Left lung (tissue), 10 donors: ENCODE results near the gene TMEM94. TPM values are rescaled to one million over a fixed set of nuclear protein-coding genes. Genes with fewer than 3 reads are reported as not detected.

ENCODE experiments used
- ATAC-seq: fragments of 200-7000 bp; cut with Tn5 transposase; one replicate; pipeline ENCODE4 v1.9.1; 2020; ENCODE audit warnings: moderate library complexity
- DNase-seq, 4 donors: peaks; one replicate each; pipeline ENCODE4 v3.0.0-alpha.2; 2013 to 2020
- H3K27ac ChIP-seq, 2 donors: fragments of 200-600 bp; sonication (generic) in 1 of 2; one replicate each; pipeline versions ENCODE4 v1.5.0 to v1.8.0; 2020 to 2021
- H3K27me3 ChIP-seq, 2 donors: fragments of 200-600 bp; sonication (generic) in 1 of 2; one replicate each; pipeline versions ENCODE4 v1.5.0 to v1.8.0; 2020 to 2021
- H3K36me3 ChIP-seq, 2 donors: fragments of 200-600 bp; sonication (generic) in 1 of 2; one replicate each; pipeline versions ENCODE4 v1.5.0 to v1.8.0; 2020 to 2021
- H3K4me1 ChIP-seq, 2 donors: fragments of 200-600 bp; one replicate each; pipeline ENCODE4 v1.8.0; 2021
- H3K4me3 ChIP-seq, 2 donors: fragments of 200-600 bp; sonication (generic) in 1 of 2; one replicate each; pipeline versions ENCODE4 v1.5.0 to v1.8.0; 2020 to 2021; ENCODE audit warnings: mild to moderate bottlenecking in 1 of 2
- H3K9me3 ChIP-seq, 2 donors: fragments of 200-600 bp; sonication (generic) in 1 of 2; one replicate each; pipeline versions ENCODE4 v1.5.0 to v1.8.0; 2020 to 2021
- intact Hi-C, 2 donors: fragments of 100-400 bp; cut with DNase I; formaldehyde crosslinking; loops; one replicate each; pipeline versions ENCODE4 v1.11.2 to v1.14.2; 2022
- polyA plus RNA-seq, 6 donors: library from polyadenylated mRNA; unstranded; fragments of 120-200 nt; gene quantifications; one replicate each; pipeline ENCODE4 v1.2.1, GENCODE V29; 2013; ENCODE audit not compliant: insufficient read length in 6 of 6
- total RNA-seq, 2 donors: library from RNA; stranded (reverse); fragmentation: NEBNext Ultra II Directional; extraction: Animal tissue kit (Norgen Biotek cat#: 25700); gene quantifications; one replicate each; pipeline ENCODE4 v1.2.1, GENCODE V29; 2021
- TF ChIP-seq, protein P1 (sequence below), 2 donors: fragments of 200-600 bp; sonication (generic) in 1 of 2; IDR thresholded peaks; one replicate each; pipeline versions ENCODE4 v1.5.0 to v1.8.0; 2021; ENCODE audit warnings: antibody characterized with exemption in 2 of 2
- donor health status: DM: no; HTN: yes; CAD: no.
- donor health status: DM: no; HTN: no; CAD: no.

The TMEM94 gene
- total and polyA plus RNA-seq, 8 donors: 68.4 to 91.7 (median 77.7) TPM

DNA sequence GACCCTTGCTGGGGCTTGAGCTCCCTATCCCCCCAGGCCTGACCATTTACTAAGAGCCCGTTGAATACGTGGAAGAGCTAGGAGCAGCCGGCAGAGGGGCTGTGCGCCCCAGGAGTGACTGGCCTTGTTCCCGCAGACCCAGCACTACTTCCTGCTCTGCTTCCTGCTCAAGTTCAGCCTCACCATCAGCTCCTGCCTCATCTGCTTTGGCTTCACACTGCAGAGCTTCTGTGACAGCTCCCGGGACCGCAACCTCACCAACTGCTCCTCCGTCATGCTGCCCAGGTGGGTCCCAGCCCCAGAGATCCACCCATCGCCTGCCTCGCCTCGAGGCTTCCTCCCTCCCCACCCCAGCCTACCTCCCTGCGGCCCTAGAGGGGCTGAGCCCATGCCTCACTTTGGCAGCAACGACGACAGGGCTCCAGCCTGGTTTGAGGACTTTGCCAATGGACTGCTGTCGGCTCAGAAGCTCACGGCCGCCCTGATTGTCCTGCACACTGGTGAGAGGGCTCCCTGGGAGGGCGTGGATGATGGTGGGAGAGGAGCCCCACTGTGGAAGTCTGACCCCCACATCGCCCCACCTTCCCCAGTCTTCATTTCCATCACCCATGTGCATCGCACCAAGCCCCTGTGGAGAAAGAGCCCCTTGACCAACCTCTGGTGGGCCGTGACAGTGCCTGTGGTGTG lies 41.7 kb downstream of the TMEM94 start:
- Histone ChIP-seq H3K4me3 (no peak overlapping the region), H3K36me3 (peaks cover 0 to 98% of the 10 kb centered on the region in 2 donors)

DNA sequence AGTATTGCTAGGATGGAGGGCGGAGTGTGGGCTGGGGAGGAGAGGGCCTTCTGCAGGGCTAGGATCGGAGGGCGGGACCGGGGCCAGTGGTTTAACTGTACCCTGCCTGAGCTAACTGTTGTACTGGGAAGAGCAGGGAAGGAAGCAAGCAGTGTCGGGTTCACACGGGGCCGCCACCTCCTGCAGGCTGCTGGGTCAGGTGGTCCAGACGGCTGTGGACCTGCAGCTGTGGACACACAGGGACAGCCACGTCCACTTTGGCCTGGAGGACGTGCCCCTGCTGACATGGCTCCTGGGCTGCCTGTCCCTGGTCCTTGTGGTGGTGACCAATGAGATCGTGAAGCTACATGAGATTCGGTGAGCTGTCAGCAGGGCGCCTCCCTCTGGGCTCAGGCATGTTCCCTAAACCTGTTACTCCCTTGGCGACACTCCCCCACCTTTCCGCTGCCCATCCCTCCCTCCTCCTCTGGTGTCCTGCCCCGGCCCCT lies 42.3 kb downstream of the TMEM94 start:
- no peak for DNase-seq
- peaks cover 0 to 19% of the 10 kb centered on the region in 2 donors for H3K4me1 ChIP-seq
- intact Hi-C loops: no loop called here
- peak overlapping the region in 1 of 2 donors; percentile 20 for H3K27ac ChIP-seq
- no peak for ATAC-seq
- no peak overlapping the region for H3K4me3 ChIP-seq
- peaks cover 0 to 98% of the 10 kb centered on the region in 2 donors for H3K36me3 ChIP-seq
- TF ChIP-seq, protein P1, sequence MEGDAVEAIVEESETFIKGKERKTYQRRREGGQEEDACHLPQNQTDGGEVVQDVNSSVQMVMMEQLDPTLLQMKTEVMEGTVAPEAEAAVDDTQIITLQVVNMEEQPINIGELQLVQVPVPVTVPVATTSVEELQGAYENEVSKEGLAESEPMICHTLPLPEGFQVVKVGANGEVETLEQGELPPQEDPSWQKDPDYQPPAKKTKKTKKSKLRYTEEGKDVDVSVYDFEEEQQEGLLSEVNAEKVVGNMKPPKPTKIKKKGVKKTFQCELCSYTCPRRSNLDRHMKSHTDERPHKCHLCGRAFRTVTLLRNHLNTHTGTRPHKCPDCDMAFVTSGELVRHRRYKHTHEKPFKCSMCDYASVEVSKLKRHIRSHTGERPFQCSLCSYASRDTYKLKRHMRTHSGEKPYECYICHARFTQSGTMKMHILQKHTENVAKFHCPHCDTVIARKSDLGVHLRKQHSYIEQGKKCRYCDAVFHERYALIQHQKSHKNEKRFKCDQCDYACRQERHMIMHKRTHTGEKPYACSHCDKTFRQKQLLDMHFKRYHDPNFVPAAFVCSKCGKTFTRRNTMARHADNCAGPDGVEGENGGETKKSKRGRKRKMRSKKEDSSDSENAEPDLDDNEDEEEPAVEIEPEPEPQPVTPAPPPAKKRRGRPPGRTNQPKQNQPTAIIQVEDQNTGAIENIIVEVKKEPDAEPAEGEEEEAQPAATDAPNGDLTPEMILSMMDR (IDR thresholded peaks at IDR 0.05): no peak
- H3K9me3 ChIP-seq: no peaks in the 10 kb centered on the region
- no peaks in the 10 kb centered on the region for H3K27me3 ChIP-seq

More for the DNA sequence above, 41.7 kb downstream of the TMEM94 start:
- Histone ChIP-seq H3K9me3 (no peaks in the 10 kb centered on the region), H3K27ac (peak overlapping the region in 1 of 2 donors; percentile 20), H3K27me3 (no peaks in the 10 kb centered on the region), H3K4me1 (peaks cover 0 to 19% of the 10 kb centered on the region in 2 donors)
- intact Hi-C loops: no loop called here
- TF ChIP-seq, protein P1 (IDR thresholded peaks at IDR 0.05): no peak
- ATAC-seq: no peak
- no peak for DNase-seq

DNA sequence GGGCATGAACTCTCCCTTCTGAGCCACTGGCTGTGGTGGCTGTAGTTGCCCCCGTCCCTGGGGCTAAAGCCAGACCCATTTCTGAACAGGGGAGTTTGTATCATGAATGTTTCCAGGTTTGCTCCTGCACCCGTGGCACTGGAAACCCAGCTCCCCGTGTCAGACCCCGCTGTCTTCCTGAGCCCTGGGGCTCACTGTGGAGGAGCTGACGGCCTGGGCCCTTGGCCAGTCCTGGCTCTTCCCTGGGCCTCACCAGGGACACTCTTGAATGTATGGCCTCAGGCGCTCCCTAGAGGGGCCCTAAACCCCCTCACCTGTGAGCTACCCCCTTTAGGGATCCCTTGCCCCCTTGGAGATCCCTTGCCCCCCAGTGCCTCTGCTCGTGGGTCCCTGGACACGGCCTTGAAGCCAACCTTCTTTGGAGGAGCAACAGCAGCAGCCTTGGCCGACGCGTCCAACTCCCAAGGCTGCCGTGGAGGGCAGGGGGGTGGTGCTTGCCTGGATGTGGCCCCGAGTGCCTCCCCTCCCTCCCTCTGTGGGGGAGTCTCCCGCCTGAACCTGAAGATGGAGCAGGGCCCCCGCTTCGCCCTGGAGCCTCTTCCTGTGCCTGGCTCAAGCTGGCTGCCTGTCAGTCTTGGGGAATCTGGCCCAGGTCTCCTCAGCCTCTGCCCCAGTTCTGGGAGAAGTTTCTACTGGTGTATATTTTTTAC lies 43.0 kb downstream of the TMEM94 start:
- no peak for ATAC-seq
- peaks cover 0 to 98% of the 10 kb centered on the region in 2 donors for H3K36me3 ChIP-seq
- DNase-seq: no peak
- H3K4me1 ChIP-seq: peaks cover 0 to 23% of the 10 kb centered on the region in 2 donors
- no peak overlapping the region for H3K4me3 ChIP-seq
- peak overlapping the region; percentile 20 to 44 for H3K27ac ChIP-seq
- intact Hi-C loops: no loop called here
- no peaks in the 10 kb centered on the region for H3K27me3 ChIP-seq
- TF ChIP-seq, protein P1 (IDR thresholded peaks at IDR 0.05): no peak
- H3K9me3 ChIP-seq: no peaks in the 10 kb centered on the region

DNA sequence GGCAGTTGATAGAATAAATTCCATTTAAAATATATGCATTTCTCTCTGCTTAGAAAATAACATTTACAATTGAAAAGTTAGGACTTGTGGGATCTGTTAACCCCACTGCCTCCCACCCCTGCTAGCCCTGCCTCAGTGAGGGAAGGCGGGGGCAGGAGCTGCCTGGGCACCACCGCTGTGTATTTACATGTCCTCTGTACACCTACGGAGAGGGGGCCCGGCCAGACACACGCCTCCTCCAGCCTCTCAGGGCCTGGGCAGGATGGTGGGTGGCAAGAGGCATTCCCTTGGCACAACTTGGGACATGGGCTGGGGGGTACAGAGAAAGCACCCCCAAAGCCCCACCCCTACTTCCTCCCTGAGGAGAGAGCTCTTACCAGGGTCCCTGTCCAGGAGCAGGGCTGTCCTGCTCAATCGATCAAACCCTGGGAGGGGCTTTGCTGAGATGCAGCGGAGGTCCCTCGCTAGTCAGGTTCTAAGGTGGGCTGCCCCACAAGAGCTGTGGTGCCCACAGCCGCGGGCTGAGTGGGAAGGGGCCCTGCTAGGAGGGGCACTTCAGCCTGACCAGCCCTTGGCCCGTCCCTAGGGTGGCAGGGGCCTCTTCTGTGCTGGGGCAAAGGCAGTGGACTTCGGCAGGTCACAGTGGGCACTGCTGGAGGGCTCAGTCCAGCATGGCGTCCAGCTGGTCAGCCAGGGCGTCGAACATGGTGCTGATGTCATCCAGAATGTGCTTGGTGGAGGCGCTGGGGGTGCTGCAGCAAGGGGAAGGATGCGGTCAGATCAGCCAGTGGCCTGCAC lies 44.2 kb downstream of the TMEM94 start:
- peak overlapping the region in 1 of 2 donors; percentile 20 for H3K27ac ChIP-seq
- H3K4me1 ChIP-seq: peaks cover 0 to 28% of the 10 kb centered on the region in 2 donors
- DNase-seq (no peak), ATAC-seq (no peak)
- intact Hi-C loops: no loop called here
- no peaks in the 10 kb centered on the region for H3K27me3 ChIP-seq
- H3K36me3 ChIP-seq: peaks cover 0 to 98% of the 10 kb centered on the region in 2 donors
- no peak overlapping the region for H3K4me3 ChIP-seq
- no peaks in the 10 kb centered on the region for H3K9me3 ChIP-seq
- TF ChIP-seq, protein P1 (IDR thresholded peaks at IDR 0.05): no peak
